ENCODE results near the gene DYNC2LI1.

DYNC2LI1 gene

GRCh38 chr2:43846140-43846793 is 72.4 kb downstream of the DYNC2LI1 start:
- DNase-seq (ENCODE audit: low spot score) = peak; percentile 2

DNA sequence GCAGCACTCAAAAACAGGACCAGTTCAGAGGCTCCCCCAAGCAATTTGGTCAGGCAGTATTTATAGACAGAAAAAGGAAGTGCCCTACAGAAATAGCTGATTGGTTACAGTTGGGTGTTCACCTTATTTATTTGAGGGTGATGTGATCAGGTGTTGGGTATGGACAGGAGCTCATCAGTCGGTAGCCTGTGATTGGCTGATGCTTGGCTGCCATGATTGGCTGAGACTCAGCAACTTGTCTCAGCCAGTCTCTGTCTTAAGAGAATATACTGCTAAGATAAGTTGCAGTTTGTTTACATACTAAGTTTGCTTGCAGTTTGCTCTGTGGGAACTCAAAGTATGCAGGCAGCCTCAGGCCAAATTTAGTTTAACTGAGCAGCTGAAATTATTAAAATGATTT is 74.4 kb downstream of the DYNC2LI1 start:
- DNase-seq (ENCODE audit: low spot score) = peak; percentile 2

DNA sequence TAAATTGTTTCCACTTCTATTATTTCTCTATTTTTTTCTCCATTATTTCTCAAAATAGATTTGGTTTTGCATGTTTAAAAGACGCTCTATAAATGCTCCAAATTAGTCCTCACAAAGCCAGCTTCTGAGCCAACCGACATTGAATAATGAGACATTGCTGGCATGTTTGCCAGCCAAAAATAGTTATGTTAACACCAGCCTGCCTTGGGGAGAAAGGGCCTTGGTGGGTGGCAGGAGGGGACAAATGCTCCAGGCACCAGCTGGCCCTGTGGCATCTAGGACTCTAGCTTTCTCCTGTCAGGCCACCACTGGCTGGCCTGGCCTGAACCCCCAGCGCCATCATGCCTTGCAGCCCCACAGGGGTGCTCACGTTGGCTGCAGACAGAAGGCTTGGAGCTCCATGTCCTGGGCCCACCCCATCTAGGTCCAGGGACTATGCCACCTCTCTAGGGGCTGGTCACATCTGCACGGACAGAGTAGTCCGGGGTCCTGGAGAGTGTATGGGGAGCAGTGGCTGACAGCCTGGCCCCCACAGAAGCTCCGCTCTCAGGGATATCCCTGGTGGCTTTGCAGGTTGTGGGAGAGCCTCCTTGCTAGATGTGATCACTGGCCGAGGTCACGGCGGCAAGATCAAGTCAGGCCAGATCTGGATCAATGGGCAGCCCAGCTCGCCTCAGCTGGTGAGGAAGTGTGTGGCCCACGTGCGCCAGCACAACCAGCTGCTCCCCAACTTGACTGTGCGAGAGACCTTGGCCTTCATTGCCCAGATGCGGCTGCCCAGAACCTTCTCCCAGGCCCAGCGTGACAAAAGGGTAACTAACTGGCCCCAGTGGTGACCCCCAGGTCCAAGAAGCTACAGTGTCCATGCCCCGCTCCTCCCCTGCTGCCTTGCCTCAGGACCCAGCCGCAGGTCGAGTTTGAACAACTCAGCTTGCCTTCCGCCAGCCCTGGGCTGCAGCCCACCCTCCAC is 77.5 kb downstream of the DYNC2LI1 start:
- DNase-seq (ENCODE audit: low spot score) = peak; percentile 5

DNA sequence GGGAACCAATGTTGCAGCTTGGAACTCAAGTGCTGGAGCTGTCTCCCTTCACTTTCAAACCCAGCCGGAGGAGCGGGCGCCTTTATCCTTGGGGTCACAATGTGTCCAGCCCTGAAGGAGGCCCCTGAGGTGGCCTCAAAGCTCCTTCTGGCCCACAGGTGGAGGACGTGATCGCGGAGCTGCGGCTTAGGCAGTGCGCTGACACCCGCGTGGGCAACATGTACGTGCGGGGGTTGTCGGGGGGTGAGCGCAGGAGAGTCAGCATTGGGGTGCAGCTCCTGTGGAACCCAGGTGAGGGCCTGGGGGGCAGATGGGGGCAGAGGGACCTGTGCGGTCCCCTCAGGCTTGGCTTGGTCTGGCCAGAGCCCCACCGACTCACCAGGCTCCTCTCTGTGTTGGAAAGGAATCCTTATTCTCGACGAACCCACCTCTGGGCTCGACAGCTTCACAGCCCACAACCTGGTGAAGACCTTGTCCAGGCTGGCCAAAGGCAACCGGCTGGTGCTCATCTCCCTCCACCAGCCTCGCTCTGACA is 78.4 kb downstream of the DYNC2LI1 start:
- peak; percentile 4 for DNase-seq (ENCODE audit: low spot score)

DNA sequence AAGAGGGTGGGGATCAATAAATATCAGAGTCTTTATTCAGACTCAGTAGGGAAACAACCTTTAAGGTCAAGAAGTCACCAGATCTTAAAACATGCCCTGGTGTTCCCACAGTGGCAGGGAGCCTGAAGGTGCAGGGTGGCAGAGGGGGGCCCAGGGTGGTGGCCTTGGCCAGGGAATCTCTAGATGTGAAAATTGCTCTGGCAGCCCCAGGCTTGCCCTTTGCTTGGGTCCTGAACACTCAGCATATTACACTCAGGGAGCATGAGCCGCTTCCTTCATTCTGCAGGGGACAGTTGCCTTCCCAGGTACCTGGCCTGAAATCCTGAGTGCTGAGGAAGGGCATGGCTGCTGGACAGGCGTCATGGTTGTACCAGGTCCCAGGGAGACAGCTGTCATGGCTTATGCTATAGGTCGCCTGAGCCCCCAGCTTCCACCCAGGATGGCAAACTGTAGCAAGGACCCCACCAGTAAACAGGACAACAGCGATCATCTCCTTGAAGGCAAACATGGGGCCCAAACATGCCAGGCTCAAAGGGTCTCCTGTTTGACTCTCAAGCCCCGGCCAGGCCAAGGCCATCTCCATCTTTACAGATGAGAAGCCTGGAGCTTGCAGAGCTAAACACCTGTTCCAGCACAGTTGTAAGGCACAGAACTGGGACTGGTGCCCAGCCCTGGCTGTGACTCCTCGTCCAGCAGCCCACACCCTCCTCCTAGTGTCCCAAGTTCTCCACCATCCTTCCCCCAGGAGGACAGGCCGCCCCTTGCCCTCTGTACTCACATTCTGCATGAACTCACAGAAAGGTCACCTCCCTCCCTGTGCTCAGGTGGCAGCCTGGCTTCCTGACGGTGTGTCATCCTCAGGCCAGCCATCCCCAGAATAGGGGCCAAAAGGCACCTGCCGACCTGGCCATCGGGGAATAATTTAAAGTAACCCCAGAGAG is 79.6 kb downstream of the DYNC2LI1 start:
- DNase-seq (ENCODE audit: low spot score) = peak; percentile 7

DNA sequence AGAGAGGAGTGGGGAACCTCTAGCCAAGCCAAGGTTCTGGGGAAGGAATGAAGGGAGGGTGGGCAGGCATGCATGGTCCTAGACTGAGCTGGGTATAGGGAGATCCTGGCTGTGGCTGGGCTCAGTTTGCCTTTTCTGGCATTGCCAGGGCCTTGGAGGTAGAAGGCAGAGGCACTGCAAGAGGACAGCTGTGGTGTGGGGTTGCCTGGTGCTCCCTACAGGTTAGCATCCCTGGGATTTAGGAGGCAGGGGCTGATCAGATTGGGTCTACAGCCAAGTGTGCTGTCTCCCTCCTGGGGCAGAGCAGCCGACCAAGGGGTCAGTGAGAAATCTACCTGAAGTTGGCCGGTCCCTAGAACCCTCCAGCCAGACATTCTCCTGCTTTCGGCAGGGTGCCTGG is 80.8 kb downstream of the DYNC2LI1 start:
- DNase-seq (ENCODE audit: low spot score) = peak; percentile 2

GRCh38 chr2:43855292-43855691 is 81.5 kb downstream of the DYNC2LI1 start:
- no peak for DNase-seq (ENCODE audit: low spot score)
